Endothelial cell of umbilical vein (primary cell): ENCODE measurements around the gene SFXN3. TPM values are rescaled to one million over a fixed set of nuclear protein-coding genes. Genes with fewer than 3 reads are reported as not detected.

ENCODE experiments used
- BruUV-seq: library from RNA; stranded (reverse); fragments of 400-500 nt; replicated peaks from 2 replicates; lab custom pipeline; 2021; lab: Mats Ljungman, UMichigan
- CTCF ChIA-PET: fragments of 300-600, 350-600 bp; sonication (Branson Sonifier 250); formaldehyde crosslinking; loops from one replicate; lab custom pipeline; 2021; ENCODE audit warnings: antibody characterized with exemption, inconsistent platforms; lab: Charles Lee
- POLR2A ChIA-PET: fragments of 300-600, 350-600 bp; sonication (Branson Sonifier 250); formaldehyde crosslinking; loops from one replicate; lab custom pipeline; 2021; ENCODE audit warnings: antibody characterized with exemption, inconsistent platforms; lab: Charles Lee
- DNase-seq: peaks from one replicate; pipeline ENCODE4 v3.0.0-alpha.2; 2011; ENCODE audit warnings: low read depth, low spot score
- FAIRE-seq: peaks from 2 replicates; lab custom pipeline; 2011; peaks lifted over from hg19 to GRCh38; lab: Jason Lieb, UNC
- H2AFZ ChIP-seq: 2 replicates; pipeline ENCODE4 v1.6.0; 2012; ENCODE audit warnings: low read depth, low read length, control low read depth, inconsistent platforms
- H3K27ac ChIP-seq: 2 replicates; pipeline ENCODE4 v1.5.1; 2011; ENCODE audit warnings: low read depth, mild to moderate bottlenecking, control low read depth, low read length, moderate library complexity; ENCODE audit not compliant: insufficient read depth
- H3K27me3 ChIP-seq, 2 experiments: 2 replicates each; pipeline versions ENCODE4 v1.6.0 to v1.6.1; 2011; ENCODE audit warnings: low read length in 2 of 2, mixed read lengths in 1 of 2; ENCODE audit not compliant: control insufficient read depth in 2 of 2, insufficient read depth in 2 of 2
- H3K36me3 ChIP-seq, 2 experiments: 2 replicates in 1 of 2; 3 replicates in 1 of 2; pipeline ENCODE4 v1.5.1; 2011; ENCODE audit warnings: low read length in 2 of 2, mild to moderate bottlenecking in 1 of 2, moderate library complexity in 1 of 2; ENCODE audit not compliant: control insufficient read depth in 2 of 2, insufficient read depth in 2 of 2; ENCODE audit errors: extremely low read depth in 1 of 2
- H3K4me1 ChIP-seq: 3 replicates; pipeline ENCODE4 v1.5.1; 2011; ENCODE audit warnings: mild to moderate bottlenecking, low read length; ENCODE audit not compliant: control insufficient read depth, insufficient read depth; ENCODE audit errors: extremely low read depth
- H3K4me2 ChIP-seq: 2 replicates; pipeline ENCODE4 v1.6.1; 2011; ENCODE audit warnings: low read length, control low read depth, mixed read lengths; ENCODE audit not compliant: insufficient read depth
- H3K4me3 ChIP-seq, 3 experiments: fragments of 200-600 bp in 1 of 3; sonication (generic), shearing (Covaris generic) in 1 of 3; replicated peaks in 1 of 3; 2 replicates each; pipeline ENCODE4 v1.5.1; 2011 to 2016; ENCODE audit warnings: control low read depth in 3 of 3, low read length in 3 of 3, mild to moderate bottlenecking in 2 of 3, inconsistent platforms in 1 of 3, low read depth in 1 of 3, moderate library complexity in 1 of 3; ENCODE audit not compliant: insufficient read depth in 1 of 3
- H3K79me2 ChIP-seq: 2 replicates; pipeline ENCODE4 v1.6.0; 2012; ENCODE audit warnings: low read length, inconsistent platforms; ENCODE audit not compliant: control insufficient read depth, insufficient read depth
- H3K9ac ChIP-seq: replicated peaks from 2 replicates; pipeline ENCODE3; 2011; ENCODE audit warnings: low read length, control low read depth; ENCODE audit not compliant: insufficient read depth; ENCODE audit errors: extremely low read depth
- H3K9me1 ChIP-seq: replicated peaks from 3 replicates; pipeline ENCODE4 v1.6.0; 2011; ENCODE audit warnings: mild to moderate bottlenecking, low read length; ENCODE audit not compliant: control insufficient read depth, insufficient read depth; ENCODE audit errors: extremely low read depth
- H3K9me3 ChIP-seq: replicated peaks from 2 replicates; pipeline ENCODE4 v1.5.1; 2012; ENCODE audit warnings: low read length, inconsistent platforms; ENCODE audit not compliant: control insufficient read depth, insufficient read depth
- H4K20me1 ChIP-seq: replicated peaks from 2 replicates; pipeline ENCODE3; 2011; ENCODE audit warnings: mild to moderate bottlenecking, low read length; ENCODE audit not compliant: control insufficient read depth, insufficient read depth; ENCODE audit errors: extremely low read depth
- EZH2 ChIP-seq: IDR thresholded peaks from 2 replicates; pipeline ENCODE4 v1.6.1; 2012; ENCODE audit warnings: borderline replicate concordance, low read depth, mild to moderate bottlenecking, moderate library complexity, low read length, inconsistent platforms; ENCODE audit not compliant: severe bottlenecking
- FOS ChIP-seq: IDR thresholded peaks from 2 replicates; pipeline ENCODE4 v1.6.1; 2011; ENCODE audit warnings: mild to moderate bottlenecking, low read length, moderate library complexity, borderline replicate concordance; ENCODE audit not compliant: insufficient read depth
- JUN ChIP-seq: IDR thresholded peaks from 2 replicates; pipeline ENCODE4 v1.6.1; 2011; ENCODE audit warnings: borderline replicate concordance, low read depth; ENCODE audit not compliant: insufficient read length, insufficient read depth
- dilution Hi-C: fragments of 300-500 bp; cut with MboI; formaldehyde crosslinking; loops from one replicate; pipeline ENCODE4 v1.15.0; 2019; ENCODE audit warnings: low sequenced_read_pairs; ENCODE audit not compliant: extremely low pct_ligation_motif_present
- intact Hi-C: fragments of 100-400 bp; cut with micrococcal nuclease; formaldehyde crosslinking; loops from one replicate; pipeline ENCODE4 v1.10.0; 2022
- polyA plus RNA-seq, 4 experiments: library from polyadenylated mRNA; depleted of rRNA in 3 of 4; stranded (reverse) in 3 of 4; unstranded in 1 of 4; fragments of >200 nt; gene quantifications; 2 replicates each; pipeline versions ENCODE4 v1.2.1 to v1.2.3, GENCODE V29; 2011 to 2012; ENCODE audit warnings: missing spikeins in 1 of 4
- total RNA-seq: library from RNA; stranded (reverse); gene quantifications from 2 replicates; pipeline ENCODE4 v1.2.3, GENCODE V29; 2021
- TF ChIP-seq, protein P1 (sequence below): IDR thresholded peaks from 2 replicates; pipeline ENCODE4 v1.6.1; 2011; ENCODE audit not compliant: insufficient read depth, insufficient read length
- TF ChIP-seq, protein P2 (sequence below), 2 donors: IDR thresholded peaks; 1 replicate in 1 of 2; 2 replicates in 1 of 2; pipeline ENCODE4 v1.5.1; 2011; ENCODE audit warnings: low read length in 2 of 2, mild to moderate bottlenecking in 2 of 2, moderate library complexity in 2 of 2, control low read depth in 1 of 2, inconsistent platforms in 1 of 2, low read depth in 1 of 2; ENCODE audit not compliant: insufficient read depth in 1 of 2; ENCODE audit errors: extremely low read depth in 1 of 2

SFXN3 gene
- total and polyA plus RNA-seq, 2 donors (not counting 3 experiments of a cell fraction or from before 2014, with no cell fraction given): 83.1 to 117 TPM

DNA sequence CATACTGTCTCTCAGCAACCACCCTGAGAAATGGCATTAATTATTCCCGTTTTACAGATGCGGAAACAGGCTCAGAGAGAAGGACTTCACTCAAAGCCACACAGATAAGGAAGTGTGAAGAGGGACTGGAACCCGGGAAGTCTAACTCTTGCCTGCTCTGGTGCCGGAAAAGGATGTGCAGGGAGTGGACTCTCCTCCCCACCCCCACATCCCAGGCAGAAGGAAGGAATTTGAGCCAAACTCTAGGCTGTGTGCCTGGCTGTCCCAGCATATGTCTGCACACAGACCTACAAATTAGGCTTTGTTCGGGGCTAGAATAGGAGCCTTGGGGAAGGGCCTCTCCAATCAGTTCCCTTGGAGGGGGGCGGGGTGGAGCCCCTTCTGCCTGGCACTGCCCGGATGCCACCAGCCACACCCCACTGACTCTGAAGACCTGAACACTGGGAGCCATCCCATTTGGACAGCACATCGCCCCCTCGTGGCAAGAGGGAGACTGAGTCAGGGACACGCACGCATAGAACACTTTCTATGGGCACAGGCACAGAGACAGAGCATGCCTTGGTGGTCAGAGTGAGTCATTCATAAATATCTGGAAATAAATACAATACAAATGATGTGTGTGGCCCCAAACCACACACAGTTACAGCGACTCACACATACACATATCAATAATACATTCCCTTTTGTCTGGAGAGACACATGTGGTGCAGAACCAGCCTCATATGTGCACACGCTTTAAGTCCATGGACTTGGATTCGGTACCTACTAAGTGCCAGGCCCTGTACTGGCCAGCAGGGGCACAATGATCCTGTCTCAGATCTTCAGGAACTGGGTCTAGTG lies 18.3 kb upstream of the SFXN3 start:
- Histone ChIP-seq H3K9me1 (no peaks in the 10 kb centered on the region), H3K4me1 (peaks cover 13% of the 10 kb centered on the region), H3K27ac (peak overlapping the region; percentile 12), H2AFZ (peak overlapping the region; percentile 56), H3K9ac (no peak overlapping the region), H3K9me3 (no peaks in the 10 kb centered on the region), H3K79me2 (no peaks in the 10 kb centered on the region), H3K36me3 (no peaks in the 10 kb centered on the region), H4K20me1 (no peaks in the 10 kb centered on the region), H3K27me3 (no peaks in the 10 kb centered on the region), H3K4me2 (peak overlapping the region; percentile 12), H3K4me3 (no peak overlapping the region)
- ChIA-PET POLR2A (no interaction called here), CTCF (interaction anchor here (1.6 to 8.8 kb wide), 3 partner anchors 11 to 17 kb away, joined by 18 to 92 read pairs (median 21); partner anchors contain the start of gene LZTS2)
- TF ChIP-seq FOS: peak; percentile 80
- TF ChIP-seq JUN: no peak
- TF ChIP-seq, protein P1, sequence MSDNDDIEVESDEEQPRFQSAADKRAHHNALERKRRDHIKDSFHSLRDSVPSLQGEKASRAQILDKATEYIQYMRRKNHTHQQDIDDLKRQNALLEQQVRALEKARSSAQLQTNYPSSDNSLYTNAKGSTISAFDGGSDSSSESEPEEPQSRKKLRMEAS: no peak
- TF ChIP-seq, protein P2, sequence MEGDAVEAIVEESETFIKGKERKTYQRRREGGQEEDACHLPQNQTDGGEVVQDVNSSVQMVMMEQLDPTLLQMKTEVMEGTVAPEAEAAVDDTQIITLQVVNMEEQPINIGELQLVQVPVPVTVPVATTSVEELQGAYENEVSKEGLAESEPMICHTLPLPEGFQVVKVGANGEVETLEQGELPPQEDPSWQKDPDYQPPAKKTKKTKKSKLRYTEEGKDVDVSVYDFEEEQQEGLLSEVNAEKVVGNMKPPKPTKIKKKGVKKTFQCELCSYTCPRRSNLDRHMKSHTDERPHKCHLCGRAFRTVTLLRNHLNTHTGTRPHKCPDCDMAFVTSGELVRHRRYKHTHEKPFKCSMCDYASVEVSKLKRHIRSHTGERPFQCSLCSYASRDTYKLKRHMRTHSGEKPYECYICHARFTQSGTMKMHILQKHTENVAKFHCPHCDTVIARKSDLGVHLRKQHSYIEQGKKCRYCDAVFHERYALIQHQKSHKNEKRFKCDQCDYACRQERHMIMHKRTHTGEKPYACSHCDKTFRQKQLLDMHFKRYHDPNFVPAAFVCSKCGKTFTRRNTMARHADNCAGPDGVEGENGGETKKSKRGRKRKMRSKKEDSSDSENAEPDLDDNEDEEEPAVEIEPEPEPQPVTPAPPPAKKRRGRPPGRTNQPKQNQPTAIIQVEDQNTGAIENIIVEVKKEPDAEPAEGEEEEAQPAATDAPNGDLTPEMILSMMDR (IDR thresholded peaks at IDR 0.05; ENCODE audit: extremely low read depth in 1 of 2, insufficient read depth in 1 of 2, low read depth in 1 of 2, low read length in 2 of 2): peak; percentile 80 to 96
- no peak for TF ChIP-seq EZH2
- BruUV-seq: no TSS peak
- DNase-seq (peak; percentile 95), FAIRE-seq (peak; percentile 98)
- intact Hi-C loops (loop anchor here (1.0 to 10.0 kb wide), 5 partner anchors 14 to 340 kb away; partner anchors contain the start of genes SEMA4G and SLF2), dilution Hi-C loops (no loop called here)
